A549 (cell line): Measurements from ENCODE around the gene BICRA. TPM values are rescaled to one million over a fixed set of nuclear protein-coding genes. Genes with fewer than 3 reads are reported as not detected.

Experiments used
- ATAC-seq, 2 experiments: fragments of 200-7000 bp in 1 of 2; fragments of >200 bp in 1 of 2; cut with Nextera tagmentation in 1 of 2; cut with Tn5 transposase in 1 of 2; 3 replicates each; pipeline versions ENCODE4 v1.8.0 to v1.9.1; 2018 to 2020; ENCODE audit warnings: mild to moderate bottlenecking in 1 of 2, moderate library complexity in 1 of 2
- CTCF ChIA-PET: fragments of 300-600 bp; sonication (Branson Sonifier 250); formaldehyde crosslinking; extraction: SDS; loops from one replicate; lab custom pipeline; 2021; ENCODE audit warnings: antibody characterized with exemption, inconsistent platforms; lab: Yijun Ruan, JAX
- POLR2A ChIA-PET: fragments of 350-600 bp; formaldehyde crosslinking; extraction: SDS; loops from one replicate; lab custom pipeline; 2021; ENCODE audit warnings: antibody characterized with exemption, inconsistent platforms; lab: Yijun Ruan, JAX
- DNase-seq, 2 experiments: peaks; one replicate each; pipeline versions ENCODE4 v3.0.0 to v3.0.0-alpha.2; 2011 to 2016; ENCODE audit warnings: low read depth in 1 of 2, low spot score in 1 of 2
- FAIRE-seq: peaks from 2 replicates; lab custom pipeline; 2011; peaks lifted over from hg19 to GRCh38; lab: Jason Lieb, UNC
- H3K27ac ChIP-seq, 2 experiments: fragments of >200 bp; sonication (Bioruptor Twin); formaldehyde crosslinking; 3 replicates each; pipeline ENCODE4 v1.5.1; 2016 to 2017
- H3K4me1 ChIP-seq: fragments of >200 bp; sonication (Bioruptor Twin); formaldehyde crosslinking; 3 replicates; pipeline ENCODE4 v1.6.1; 2016
- H3K4me2 ChIP-seq: fragments of >200 bp; sonication (Bioruptor Twin); formaldehyde crosslinking; 3 replicates; pipeline ENCODE4 v1.6.1; 2016
- H3K4me3 ChIP-seq: fragments of >200 bp; sonication (Bioruptor Twin); formaldehyde crosslinking; 3 replicates; pipeline ENCODE4 v1.5.1; 2016
- H3K9me3 ChIP-seq: fragments of >200 bp; sonication (Bioruptor Twin); formaldehyde crosslinking; 3 replicates; pipeline ENCODE4 v1.6.1; 2016
- EHF ChIP-seq: fragments of 250-450 bp; sonication (Bioruptor Pico); IDR thresholded peaks from 2 replicates; pipeline ENCODE4 v1.5.0; 2020; ENCODE audit warnings: mild to moderate bottlenecking
- EP300 ChIP-seq, 2 experiments: fragments of >200 bp; sonication (Bioruptor Twin); formaldehyde crosslinking; IDR thresholded peaks; 2 replicates in 1 of 2; 3 replicates in 1 of 2; pipeline ENCODE4 v1.6.1; 2016 to 2017
- FOXS1 ChIP-seq: fragments of 250-450 bp; sonication (Bioruptor Pico); IDR thresholded peaks from 2 replicates; pipeline ENCODE4 v1.5.0; 2020; ENCODE audit warnings: mild to moderate bottlenecking, moderate library complexity
- GATA3 ChIP-seq: IDR thresholded peaks from 2 replicates; pipeline ENCODE4 v1.6.1; 2012; ENCODE audit warnings: borderline replicate concordance
- HDAC2 ChIP-seq: fragments of 200-600 bp; sonication (generic); IDR thresholded peaks from 2 replicates; pipeline ENCODE4 v1.6.1; 2016
- HOXA7 ChIP-seq: fragments of 250-450 bp; sonication (Bioruptor Pico); IDR thresholded peaks from 2 replicates; pipeline ENCODE4 v1.5.0; 2020; ENCODE audit warnings: mild to moderate bottlenecking, moderate library complexity
- JUN ChIP-seq, 2 experiments: fragments of >200 bp; sonication (Bioruptor Twin); formaldehyde crosslinking; IDR thresholded peaks; 2 replicates in 1 of 2; 3 replicates in 1 of 2; pipeline ENCODE4 v1.6.1; 2016 to 2017
- KDM1A ChIP-seq: fragments of 200-600 bp; sonication (generic); IDR thresholded peaks from 2 replicates; pipeline ENCODE4 v1.6.1; 2016; ENCODE audit warnings: low read depth, mild to moderate bottlenecking
- KDM5A ChIP-seq: fragments of 200-600 bp; sonication (generic); IDR thresholded peaks from 2 replicates; pipeline ENCODE4 v1.6.1; 2016; ENCODE audit warnings: antibody characterized with exemption, mild to moderate bottlenecking
- NFE2L2 ChIP-seq: fragments of 150-350 bp; conservative IDR thresholded peaks from 2 replicates; pipeline ENCODE4 v1.6.1; 2014; ENCODE audit warnings: low read length
- NPAS2 ChIP-seq: fragments of 250-450 bp; sonication (Bioruptor Pico); IDR thresholded peaks from 2 replicates; pipeline ENCODE4 v1.8.0; 2022; ENCODE audit warnings: mild to moderate bottlenecking, moderate library complexity, borderline replicate concordance
- NR3C1 ChIP-seq: fragments of >200 bp; sonication (Bioruptor Twin); formaldehyde crosslinking; IDR thresholded peaks from 3 replicates; pipeline ENCODE4 v1.6.1; 2017
- POLR2A ChIP-seq: IDR thresholded peaks from 2 replicates; pipeline ENCODE4 v1.6.1; 2012; ENCODE audit warnings: mild to moderate bottlenecking, low read length
- RAD21 ChIP-seq, 2 experiments: fragments of >200 bp in 1 of 2; sonication (Bioruptor Twin) in 1 of 2; formaldehyde crosslinking in 1 of 2; IDR thresholded peaks in 1 of 2; conservative IDR thresholded peaks in 1 of 2; 2 replicates in 1 of 2; 3 replicates in 1 of 2; pipeline ENCODE4 v1.6.1; 2012 to 2018; ENCODE audit warnings: inconsistent platforms in 1 of 2
- RFX5 ChIP-seq: fragments of 450-650 bp; IDR thresholded peaks from 2 replicates; pipeline ENCODE4 v1.7.1; 2014; ENCODE audit warnings: antibody characterized with exemption, mild to moderate bottlenecking, moderate library complexity
- TP53 ChIP-seq: fragments of 250-450 bp; sonication (Bioruptor Pico); IDR thresholded peaks from 2 replicates; pipeline ENCODE4 v1.5.0; 2021; ENCODE audit warnings: mild to moderate bottlenecking, moderate library complexity
- ZFP36 ChIP-seq: fragments of 450-650 bp; IDR thresholded peaks from 2 replicates; pipeline ENCODE4 v1.6.1; 2014; ENCODE audit warnings: borderline replicate concordance; ENCODE audit not compliant: partially characterized antibody
- ZNF302 ChIP-seq: fragments of 250-450 bp; sonication (Bioruptor Pico); IDR thresholded peaks from 2 replicates; pipeline ENCODE4 v1.9.0; 2021; ENCODE audit warnings: inconsistent platforms, mild to moderate bottlenecking, moderate library complexity
- ZSCAN20 ChIP-seq: fragments of 250-450 bp; sonication (Bioruptor Pico); IDR thresholded peaks from 2 replicates; pipeline ENCODE4 v1.8.0; 2022; ENCODE audit warnings: mild to moderate bottlenecking, moderate library complexity
- WGBS: methylation state at CpG from one replicate; pipeline ENCODE4 v1.1.6; 2017; ENCODE audit errors: missing lambda C conversion rate; 5-methylcytosine and 5-hydroxymethylcytosine counted together
- polyA plus RNA-seq, 4 experiments: library from polyadenylated mRNA; depleted of rRNA in 3 of 4; stranded (reverse); fragments of >200 nt; fragmentation: RNase III in 1 of 4; extraction: RNeasy Plus Mini Kit Qiagen cat#74134 plus additional on column Dnase treatment in 1 of 4; gene quantifications; 2 replicates in 3 of 4; 3 replicates in 1 of 4; pipeline ENCODE4 v1.2.3, GENCODE V29; 2011 to 2017
- TF ChIP-seq, protein P1 (sequence below): fragments of 450-650 bp; IDR thresholded peaks from 2 replicates; pipeline ENCODE4 v1.6.1; 2014; ENCODE audit warnings: antibody characterized with exemption
- TF ChIP-seq, protein P2 (sequence below): fragments of >200 bp; sonication (Bioruptor Twin); formaldehyde crosslinking; IDR thresholded peaks from 3 replicates; pipeline ENCODE4 v1.5.1; 2016
- TF ChIP-seq, protein P3 (sequence below): IDR thresholded peaks from 2 replicates; pipeline ENCODE4 v1.6.1; 2012; ENCODE audit warnings: low read depth, borderline replicate concordance
- TF ChIP-seq, protein P4 (sequence below): fragments of 200-600 bp; sonication (generic); IDR thresholded peaks from 2 replicates; pipeline ENCODE4 v1.6.1; 2016; ENCODE audit warnings: antibody characterized with exemption, mild to moderate bottlenecking, moderate library complexity
- TF ChIP-seq, protein P5 (sequence below): fragments of >200 bp; sonication (Bioruptor Twin); formaldehyde crosslinking; IDR thresholded peaks from 3 replicates; pipeline ENCODE4 v1.6.1; 2016

BICRA gene
- polyA plus RNA-seq, 2 of the 4 experiments (the other 2 are of a cell fraction): 0.83 to 12.4 TPM

DNA sequence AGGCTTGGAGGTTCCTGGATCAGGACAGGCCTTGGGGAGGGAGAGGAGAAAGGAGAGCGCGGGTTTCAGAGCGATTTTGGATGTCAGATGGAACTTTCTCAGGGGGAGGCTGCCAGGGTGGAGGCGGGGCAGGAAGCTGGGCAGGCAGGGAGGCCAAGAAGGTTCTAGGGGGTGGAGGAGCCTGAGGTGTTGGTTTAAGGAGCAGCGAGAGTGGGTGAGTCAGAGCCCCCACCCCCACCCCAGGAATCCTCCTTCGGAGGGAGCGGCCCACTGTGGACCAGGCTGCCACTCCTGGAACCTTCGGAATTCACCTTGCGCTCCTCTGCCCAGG, 120.5 kb downstream of the BICRA start (continued):
- TF ChIP-seq RFX5 (no peak), FOXS1 (no peak), GATA3 (peak; percentile 76; the same call in 1 of the 2 replicates), KDM5A (no peak), HDAC2 (no peak), EP300 (IDR thresholded peaks at IDR 0.05) (peak; percentile 31 to 67; a peak in 2 of 5 replicates), ZNF302 (CRISPR knock-in tag) (no peak), NFE2L2 (no peak), HOXA7 (CRISPR knock-in tag) (no peak), NPAS2 (CRISPR knock-in tag) (no peak), POLR2A (peak; percentile 16; the same call in 1 of the 2 replicates), ZSCAN20 (CRISPR knock-in tag) (no peak), NR3C1 (no peak), RAD21 (conservative IDR thresholded peaks at IDR 0.05 in 1 of 2, IDR thresholded peaks at IDR 0.05 in 1 of 2) (no peak; a peak in 3 of 5 replicates)
- TF ChIP-seq, protein P1, sequence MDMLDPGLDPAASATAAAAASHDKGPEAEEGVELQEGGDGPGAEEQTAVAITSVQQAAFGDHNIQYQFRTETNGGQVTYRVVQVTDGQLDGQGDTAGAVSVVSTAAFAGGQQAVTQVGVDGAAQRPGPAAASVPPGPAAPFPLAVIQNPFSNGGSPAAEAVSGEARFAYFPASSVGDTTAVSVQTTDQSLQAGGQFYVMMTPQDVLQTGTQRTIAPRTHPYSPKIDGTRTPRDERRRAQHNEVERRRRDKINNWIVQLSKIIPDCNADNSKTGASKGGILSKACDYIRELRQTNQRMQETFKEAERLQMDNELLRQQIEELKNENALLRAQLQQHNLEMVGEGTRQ: no peak
- TF ChIP-seq, protein P2, sequence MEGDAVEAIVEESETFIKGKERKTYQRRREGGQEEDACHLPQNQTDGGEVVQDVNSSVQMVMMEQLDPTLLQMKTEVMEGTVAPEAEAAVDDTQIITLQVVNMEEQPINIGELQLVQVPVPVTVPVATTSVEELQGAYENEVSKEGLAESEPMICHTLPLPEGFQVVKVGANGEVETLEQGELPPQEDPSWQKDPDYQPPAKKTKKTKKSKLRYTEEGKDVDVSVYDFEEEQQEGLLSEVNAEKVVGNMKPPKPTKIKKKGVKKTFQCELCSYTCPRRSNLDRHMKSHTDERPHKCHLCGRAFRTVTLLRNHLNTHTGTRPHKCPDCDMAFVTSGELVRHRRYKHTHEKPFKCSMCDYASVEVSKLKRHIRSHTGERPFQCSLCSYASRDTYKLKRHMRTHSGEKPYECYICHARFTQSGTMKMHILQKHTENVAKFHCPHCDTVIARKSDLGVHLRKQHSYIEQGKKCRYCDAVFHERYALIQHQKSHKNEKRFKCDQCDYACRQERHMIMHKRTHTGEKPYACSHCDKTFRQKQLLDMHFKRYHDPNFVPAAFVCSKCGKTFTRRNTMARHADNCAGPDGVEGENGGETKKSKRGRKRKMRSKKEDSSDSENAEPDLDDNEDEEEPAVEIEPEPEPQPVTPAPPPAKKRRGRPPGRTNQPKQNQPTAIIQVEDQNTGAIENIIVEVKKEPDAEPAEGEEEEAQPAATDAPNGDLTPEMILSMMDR: no peak
- TF ChIP-seq, protein P3, sequence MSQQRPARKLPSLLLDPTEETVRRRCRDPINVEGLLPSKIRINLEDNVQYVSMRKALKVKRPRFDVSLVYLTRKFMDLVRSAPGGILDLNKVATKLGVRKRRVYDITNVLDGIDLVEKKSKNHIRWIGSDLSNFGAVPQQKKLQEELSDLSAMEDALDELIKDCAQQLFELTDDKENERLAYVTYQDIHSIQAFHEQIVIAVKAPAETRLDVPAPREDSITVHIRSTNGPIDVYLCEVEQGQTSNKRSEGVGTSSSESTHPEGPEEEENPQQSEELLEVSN: 0 out of 2 replicates have a peak, but pooled peaks have one; percentile 23
- TF ChIP-seq, protein P4, sequence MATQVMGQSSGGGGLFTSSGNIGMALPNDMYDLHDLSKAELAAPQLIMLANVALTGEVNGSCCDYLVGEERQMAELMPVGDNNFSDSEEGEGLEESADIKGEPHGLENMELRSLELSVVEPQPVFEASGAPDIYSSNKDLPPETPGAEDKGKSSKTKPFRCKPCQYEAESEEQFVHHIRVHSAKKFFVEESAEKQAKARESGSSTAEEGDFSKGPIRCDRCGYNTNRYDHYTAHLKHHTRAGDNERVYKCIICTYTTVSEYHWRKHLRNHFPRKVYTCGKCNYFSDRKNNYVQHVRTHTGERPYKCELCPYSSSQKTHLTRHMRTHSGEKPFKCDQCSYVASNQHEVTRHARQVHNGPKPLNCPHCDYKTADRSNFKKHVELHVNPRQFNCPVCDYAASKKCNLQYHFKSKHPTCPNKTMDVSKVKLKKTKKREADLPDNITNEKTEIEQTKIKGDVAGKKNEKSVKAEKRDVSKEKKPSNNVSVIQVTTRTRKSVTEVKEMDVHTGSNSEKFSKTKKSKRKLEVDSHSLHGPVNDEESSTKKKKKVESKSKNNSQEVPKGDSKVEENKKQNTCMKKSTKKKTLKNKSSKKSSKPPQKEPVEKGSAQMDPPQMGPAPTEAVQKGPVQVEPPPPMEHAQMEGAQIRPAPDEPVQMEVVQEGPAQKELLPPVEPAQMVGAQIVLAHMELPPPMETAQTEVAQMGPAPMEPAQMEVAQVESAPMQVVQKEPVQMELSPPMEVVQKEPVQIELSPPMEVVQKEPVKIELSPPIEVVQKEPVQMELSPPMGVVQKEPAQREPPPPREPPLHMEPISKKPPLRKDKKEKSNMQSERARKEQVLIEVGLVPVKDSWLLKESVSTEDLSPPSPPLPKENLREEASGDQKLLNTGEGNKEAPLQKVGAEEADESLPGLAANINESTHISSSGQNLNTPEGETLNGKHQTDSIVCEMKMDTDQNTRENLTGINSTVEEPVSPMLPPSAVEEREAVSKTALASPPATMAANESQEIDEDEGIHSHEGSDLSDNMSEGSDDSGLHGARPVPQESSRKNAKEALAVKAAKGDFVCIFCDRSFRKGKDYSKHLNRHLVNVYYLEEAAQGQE: no peak

DNA sequence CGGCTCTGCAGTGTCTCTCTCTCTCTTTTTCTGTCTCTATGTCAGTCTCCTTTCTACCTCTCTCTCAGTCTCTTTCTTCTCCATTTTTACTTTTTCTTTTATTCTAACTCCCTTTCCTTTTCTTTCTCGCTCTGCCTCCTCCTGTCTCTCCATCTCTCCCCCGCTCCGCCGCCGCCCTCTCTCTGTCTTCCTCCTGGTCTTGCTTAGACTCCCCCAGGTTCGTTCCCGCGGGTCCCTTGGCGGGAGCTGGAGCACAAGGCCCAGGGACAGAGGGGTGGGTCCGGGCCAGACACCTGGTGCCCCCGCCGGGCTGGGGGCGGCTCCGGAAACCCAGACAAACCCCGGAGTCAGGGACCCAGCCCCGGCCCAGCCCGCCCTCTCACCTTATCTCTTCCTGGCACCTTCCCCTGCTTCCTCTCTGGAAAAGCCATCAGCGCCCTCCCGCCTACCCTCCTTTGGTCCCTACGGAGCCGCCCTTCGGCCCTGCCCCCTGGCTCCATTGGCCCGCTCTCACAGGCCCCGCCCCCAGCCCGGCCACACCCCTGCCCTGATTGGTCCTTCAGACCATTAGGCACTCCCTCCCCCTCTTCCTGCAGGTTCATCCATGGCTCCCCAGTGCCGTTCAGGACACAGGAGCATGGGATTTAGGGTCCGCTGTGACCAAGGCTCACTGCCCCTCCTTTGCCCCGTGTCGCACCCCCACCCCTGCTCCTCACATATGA, 121.0 kb downstream of the BICRA start:
- peak; percentile 87 to 93 for DNase-seq
- 13% methylated on average over 26 of the region's 30 CpGs for WGBS
- peaks cover 48% of the 10 kb centered on the region for H3K4me1 ChIP-seq
- POLR2A ChIA-PET: interaction anchor here (0.5 to 2.0 kb wide), 6 partner anchors 11 to 130 kb away, joined by 3 to 14 read pairs (median 5); partner anchors contain the start of genes EHD2 and NOP53
- H3K27ac ChIP-seq: peak overlapping the region; percentile 83 to 94
- H3K4me2 ChIP-seq: peak overlapping the region; percentile 98
- no peaks in the 10 kb centered on the region for H3K9me3 ChIP-seq
- peak; percentile 79 to 84 for ATAC-seq
- H3K4me3 ChIP-seq: peak overlapping the region; percentile 48
- no peak for FAIRE-seq
- CTCF ChIA-PET: interaction anchor here (1.0 to 42.0 kb wide), 4 partner anchors 11 to 133 kb away, joined by 3 to 1389 read pairs (median 14); partner anchors contain the start of gene EHD2
- peak; percentile 6 to 34; a peak in 2 of 5 replicates for TF ChIP-seq JUN (IDR thresholded peaks at IDR 0.05)
- no peak for TF ChIP-seq ZNF302 (CRISPR knock-in tag)
- 0 out of 2 replicates have a peak, but pooled peaks have one; percentile 15 for TF ChIP-seq POLR2A
- TF ChIP-seq ZFP36: peak; percentile 88
- peak; percentile 41; the same call in 1 of the 2 replicates for TF ChIP-seq EHF
- peak; percentile 82 for TF ChIP-seq KDM1A
- no peak for TF ChIP-seq HDAC2
- 0 out of 5 replicates have a peak, but pooled peaks of 1 of the 2 experiments have one; percentile 6 for TF ChIP-seq EP300 (IDR thresholded peaks at IDR 0.05)
- TF ChIP-seq, protein P4: no peak
- TF ChIP-seq TP53 (CRISPR knock-in tag): 0 out of 2 replicates have a peak, but pooled peaks have one; percentile 63
- TF ChIP-seq, protein P5, sequence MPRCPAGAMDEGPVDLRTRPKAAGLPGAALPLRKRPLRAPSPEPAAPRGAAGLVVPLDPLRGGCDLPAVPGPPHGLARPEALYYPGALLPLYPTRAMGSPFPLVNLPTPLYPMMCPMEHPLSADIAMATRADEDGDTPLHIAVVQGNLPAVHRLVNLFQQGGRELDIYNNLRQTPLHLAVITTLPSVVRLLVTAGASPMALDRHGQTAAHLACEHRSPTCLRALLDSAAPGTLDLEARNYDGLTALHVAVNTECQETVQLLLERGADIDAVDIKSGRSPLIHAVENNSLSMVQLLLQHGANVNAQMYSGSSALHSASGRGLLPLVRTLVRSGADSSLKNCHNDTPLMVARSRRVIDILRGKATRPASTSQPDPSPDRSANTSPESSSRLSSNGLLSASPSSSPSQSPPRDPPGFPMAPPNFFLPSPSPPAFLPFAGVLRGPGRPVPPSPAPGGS: 0 out of 3 replicates have a peak, but pooled peaks have one; percentile 4
